Activated naive CD8-positive, alpha-beta T cell treated with anti-CD3 and anti-CD28 coated beads, Interleukin-2, amount 50 U/mL, for 16 hours (primary cell): ENCODE data around the gene CYTL1.
"Not testable (repeated sequence)": the region's sequence is repeated elsewhere in the genome, so short reads cannot be mapped to it uniquely, and the experiment has no call there.

Experiments used
- DNase-seq: peaks from one replicate; pipeline ENCODE4 v3.0.0-alpha.2; 2020; ENCODE audit warnings: low read depth, low spot score

Gene CYTL1

GRCh38 chr4:5019274-5019673, at the start of gene CYTL1:
TSS of gene CYTL1 (minus strand) at chr4:5019458. CDS start at chr4:5019445, 13 bp downstream.
- no peak for DNase-seq

GRCh38 chr4:5067908-5068307, 48.6 kb upstream of the CYTL1 start:
- DNase-seq = no peak

GRCh38 chr4:5066968-5067367, 47.7 kb upstream of the CYTL1 start:
- DNase-seq = not testable (repeated sequence)

- no peak for DNase-seq
These were observed 46.8 kb upstream of the CYTL1 start for GRCh38 chr4:5066101-5066500.

GRCh38 chr4:5055411-5055810, 36.2 kb upstream of the CYTL1 start:
- no peak for DNase-seq

GRCh38 chr4:5054532-5054931, 35.3 kb upstream of the CYTL1 start:
- DNase-seq = no peak

- no peak for DNase-seq
These were observed 33.6 kb upstream of the CYTL1 start for GRCh38 chr4:5052726-5053425.

- DNase-seq = no peak
These were observed 33.0 kb upstream of the CYTL1 start for GRCh38 chr4:5052204-5052702.

GRCh38 chr4:5051278-5052203, 32.3 kb upstream of the CYTL1 start, which contains the start of gene STK32B:
TSS of gene STK32B (plus strand) at chr4:5051480.
- no peak for DNase-seq

- DNase-seq = no peak
These were observed 31.4 kb upstream of the CYTL1 start for GRCh38 chr4:5050520-5051277.

- DNase-seq = no peak
These were observed 29.5 kb upstream of the CYTL1 start for GRCh38 chr4:5048721-5049120.

- no peak for DNase-seq
These were observed 25.8 kb upstream of the CYTL1 start for GRCh38 chr4:5045097-5045496.

- no peak for DNase-seq
These were observed 25.1 kb upstream of the CYTL1 start for GRCh38 chr4:5044341-5044740.

- DNase-seq = no peak
These were observed 24.3 kb upstream of the CYTL1 start for GRCh38 chr4:5043579-5043978.

GRCh38 chr4:5041699-5042098, 22.4 kb upstream of the CYTL1 start:
- no peak for DNase-seq

- no peak for DNase-seq
These were observed 21.8 kb upstream of the CYTL1 start for GRCh38 chr4:5040856-5041620.

- DNase-seq = no peak
These were observed 20.5 kb upstream of the CYTL1 start for GRCh38 chr4:5039800-5040199.

- no peak for DNase-seq
These were observed 18.6 kb upstream of the CYTL1 start for GRCh38 chr4:5037553-5038551.

GRCh38 chr4:5036239-5036638, 17.0 kb upstream of the CYTL1 start:
- DNase-seq = no peak

GRCh38 chr4:5034206-5034605, 14.9 kb upstream of the CYTL1 start:
- DNase-seq = no peak
